Fibroblast of the aortic adventitia (primary cell): ENCODE measurements around the gene HOMEZ. TPM values are rescaled to one million over a fixed set of nuclear protein-coding genes. Genes with fewer than 3 reads are reported as not detected.

Experiments used
- DNase-seq: peaks from one replicate; pipeline ENCODE4 v3.0.0-alpha.2; 2010; ENCODE audit warnings: low read depth
- H3K4me3 ChIP-seq: 2 replicates; pipeline ENCODE4 v1.5.1; 2011; ENCODE audit warnings: low read depth, mild to moderate bottlenecking, control low read depth, low read length, moderate library complexity
- CTCF ChIP-seq: IDR thresholded peaks from 2 replicates; pipeline ENCODE4 v1.5.1; 2011; ENCODE audit warnings: mild to moderate bottlenecking, low read length, control low read depth, inconsistent platforms; ENCODE audit not compliant: insufficient read depth
- total RNA-seq: library from RNA; depleted of rRNA; stranded (reverse); fragments of >200 nt; gene quantifications from 2 replicates; pipeline ENCODE4 v1.2.3, GENCODE V29; 2012; ENCODE audit warnings: low replicate concordance

Gene HOMEZ
- total RNA-seq, 1 donor, result 7.0 TPM

- TF ChIP-seq CTCF, result no peak
- DNase-seq, result no peak
- peak overlapping the region; percentile 95 for H3K4me3 ChIP-seq
Measured at GRCh38 chr14:23299986-23300686, 14.2 kb upstream of the HOMEZ start.

- DNase-seq, result peak; percentile 84
- no peak overlapping the region for H3K4me3 ChIP-seq
- TF ChIP-seq CTCF, result peak; percentile 44
Measured at GRCh38 chr14:23299211-23299957, 13.5 kb upstream of the HOMEZ start.

GRCh38 chr14:23297611-23298277 is 11.8 kb upstream of the HOMEZ start:
- H3K4me3 ChIP-seq, result no peak overlapping the region
- no peak for DNase-seq
- TF ChIP-seq CTCF, result no peak

- H3K4me3 ChIP-seq, result no peak overlapping the region
- no peak for TF ChIP-seq CTCF
- no peak for DNase-seq
Measured at GRCh38 chr14:23297096-23297495, 11.2 kb upstream of the HOMEZ start.

- DNase-seq, result no peak
- H3K4me3 ChIP-seq, result no peak overlapping the region
- no peak for TF ChIP-seq CTCF
Measured at GRCh38 chr14:23296012-23296777, 10.3 kb upstream of the HOMEZ start.
